Prostate gland (tissue), 2 donors: Measurements from ENCODE around the gene NRXN3. TPM values are rescaled to one million over a fixed set of nuclear protein-coding genes. Genes with fewer than 3 reads are reported as not detected.

ENCODE experiments used
- DNase-seq: peaks from one replicate; pipeline ENCODE4 v3.0.0-alpha.2; 2019; ENCODE audit warnings: low spot score
- H3K27ac ChIP-seq, 2 donors: fragments of 200-600 bp; sonication (generic); 2 replicates each; pipeline ENCODE4 v1.5.1; 2017 to 2019
- H3K27me3 ChIP-seq: fragments of 200-600 bp; sonication (generic); replicated peaks from 2 replicates; pipeline ENCODE4 v1.5.1; 2019; ENCODE audit not compliant: insufficient read depth
- H3K36me3 ChIP-seq, 2 donors: fragments of 200-600 bp; sonication (generic); 1 replicate in 1 of 2; 2 replicates in 1 of 2; pipeline versions ENCODE4 v1.5.1 to v1.8.1; 2017 to 2019
- H3K4me1 ChIP-seq: fragments of 200-600 bp; sonication (generic); replicated peaks from 2 replicates; pipeline ENCODE4 v1.5.1; 2019
- H3K4me3 ChIP-seq, 2 donors: fragments of 200-600 bp; sonication (generic); 2 replicates each; pipeline ENCODE4 v1.5.1; 2017 to 2019
- H3K9me3 ChIP-seq: fragments of 200-600 bp; sonication (generic); 2 replicates; pipeline ENCODE4 v1.5.1; 2017
- POLR2A ChIP-seq: fragments of 450-650 bp; IDR thresholded peaks from one replicate; pipeline ENCODE4 v1.6.1; 2016; ENCODE audit warnings: antibody characterized with exemption, mild to moderate bottlenecking
- POLR2AphosphoS5 ChIP-seq: sonication (generic); formaldehyde crosslinking; IDR thresholded peaks from one replicate; pipeline ENCODE4 v1.6.1; 2017; ENCODE audit warnings: antibody characterized with exemption
- WGBS: methylation state at CpG from one replicate; pipeline ENCODE4 v1.1.5; 2018; 5-methylcytosine and 5-hydroxymethylcytosine counted together
- intact Hi-C: fragments of 100-400 bp; cut with DNase I; formaldehyde crosslinking; loops from one replicate; pipeline ENCODE4 v1.14.2; 2022
- total RNA-seq, 2 donors: library from RNA; depleted of rRNA; stranded (reverse); fragments of >200 nt; gene quantifications; one replicate each; pipeline ENCODE4 v1.1.0, GENCODE V29; 2016
- TF ChIP-seq, protein P1 (sequence below), 4 experiments: fragments of 200-600 bp in 2 of 4; fragments of 450-650 bp in 2 of 4; sonication (generic) in 2 of 4; IDR thresholded peaks; 1 replicate in 3 of 4; 2 replicates in 1 of 4; pipeline ENCODE4 v1.5.1; 2016 to 2019; ENCODE audit warnings: antibody characterized with exemption in 4 of 4, mild to moderate bottlenecking in 2 of 4, moderate library complexity in 2 of 4

NRXN3 gene
- total RNA-seq, 2 donors from 2014 or later, result 6.6 to 8.2 TPM

DNA sequence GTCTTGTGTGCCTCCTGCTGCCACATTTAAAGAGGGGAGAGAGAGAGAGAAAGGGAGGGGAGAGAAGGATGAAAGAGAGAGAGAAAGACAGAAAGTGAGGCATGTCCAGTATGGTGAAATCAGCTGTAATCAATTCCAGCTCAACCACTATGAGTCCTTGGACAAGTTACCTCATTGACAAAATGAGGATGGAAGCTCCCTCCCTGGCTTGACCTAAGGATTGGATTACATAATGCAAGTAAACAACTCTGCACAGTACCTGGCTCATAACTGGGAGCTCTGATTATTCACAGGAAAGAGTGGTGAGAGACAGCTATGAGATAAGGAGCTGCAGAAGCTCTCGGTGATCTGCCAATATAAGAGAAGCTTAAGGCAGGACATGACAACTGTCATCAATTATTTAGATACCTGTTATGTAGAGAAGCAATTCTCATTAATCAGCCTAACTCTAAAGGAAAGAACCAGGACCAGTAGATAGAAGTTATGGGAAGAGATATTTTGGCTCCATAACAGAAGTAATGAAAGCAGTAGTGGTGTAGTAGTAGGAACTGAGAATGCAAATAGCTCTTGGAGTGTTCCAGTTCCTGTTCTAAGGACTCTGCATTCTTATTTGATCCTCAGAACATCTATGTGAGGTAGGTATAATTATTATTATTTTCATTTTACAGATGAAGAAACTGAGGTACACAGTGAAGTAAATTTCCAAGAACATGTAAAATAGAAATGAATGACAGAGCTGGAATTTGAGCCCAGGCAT lies 1249.6 kb downstream of the NRXN3 start:
- Histone ChIP-seq H3K4me1 (no peaks in the 10 kb centered on the region), H3K36me3 (no peaks in the 10 kb centered on the region), H3K9me3 (no peaks in the 10 kb centered on the region), H3K4me3 (no peak overlapping the region), H3K27ac (no peak overlapping the region), H3K27me3 (no peaks in the 10 kb centered on the region)
- WGBS, result 59% methylated on average over 1 of the region's 1 CpG
- TF ChIP-seq, protein P1, sequence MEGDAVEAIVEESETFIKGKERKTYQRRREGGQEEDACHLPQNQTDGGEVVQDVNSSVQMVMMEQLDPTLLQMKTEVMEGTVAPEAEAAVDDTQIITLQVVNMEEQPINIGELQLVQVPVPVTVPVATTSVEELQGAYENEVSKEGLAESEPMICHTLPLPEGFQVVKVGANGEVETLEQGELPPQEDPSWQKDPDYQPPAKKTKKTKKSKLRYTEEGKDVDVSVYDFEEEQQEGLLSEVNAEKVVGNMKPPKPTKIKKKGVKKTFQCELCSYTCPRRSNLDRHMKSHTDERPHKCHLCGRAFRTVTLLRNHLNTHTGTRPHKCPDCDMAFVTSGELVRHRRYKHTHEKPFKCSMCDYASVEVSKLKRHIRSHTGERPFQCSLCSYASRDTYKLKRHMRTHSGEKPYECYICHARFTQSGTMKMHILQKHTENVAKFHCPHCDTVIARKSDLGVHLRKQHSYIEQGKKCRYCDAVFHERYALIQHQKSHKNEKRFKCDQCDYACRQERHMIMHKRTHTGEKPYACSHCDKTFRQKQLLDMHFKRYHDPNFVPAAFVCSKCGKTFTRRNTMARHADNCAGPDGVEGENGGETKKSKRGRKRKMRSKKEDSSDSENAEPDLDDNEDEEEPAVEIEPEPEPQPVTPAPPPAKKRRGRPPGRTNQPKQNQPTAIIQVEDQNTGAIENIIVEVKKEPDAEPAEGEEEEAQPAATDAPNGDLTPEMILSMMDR (IDR thresholded peaks at IDR 0.05), result no peak
- TF ChIP-seq POLR2AphosphoS5 (no peak), POLR2A (no peak)
- no peak for DNase-seq
- intact Hi-C loops, result no loop called here

DNA sequence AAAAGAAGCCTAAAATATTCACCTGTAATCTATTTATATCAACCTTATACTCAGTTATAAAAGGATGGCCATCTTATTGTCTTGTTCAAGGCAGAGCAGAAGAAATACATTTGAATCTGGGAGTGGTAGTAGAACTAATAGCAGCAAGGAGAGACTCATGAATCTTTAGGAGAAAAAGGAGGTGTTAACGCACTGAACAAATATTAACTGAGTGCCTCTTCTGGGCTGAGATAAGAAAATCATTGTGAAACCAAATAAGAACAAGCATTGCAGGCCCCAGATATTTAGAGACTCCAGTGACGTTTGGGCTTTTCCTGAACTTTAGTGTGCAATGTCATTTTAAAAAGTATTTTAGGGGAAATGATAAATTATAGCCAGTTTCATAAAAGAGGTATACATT lies 1250.6 kb downstream of the NRXN3 start:
- WGBS, result 51% methylated on average over 2 of the region's 2 CpGs
- intact Hi-C loops, result no loop called here

DNA sequence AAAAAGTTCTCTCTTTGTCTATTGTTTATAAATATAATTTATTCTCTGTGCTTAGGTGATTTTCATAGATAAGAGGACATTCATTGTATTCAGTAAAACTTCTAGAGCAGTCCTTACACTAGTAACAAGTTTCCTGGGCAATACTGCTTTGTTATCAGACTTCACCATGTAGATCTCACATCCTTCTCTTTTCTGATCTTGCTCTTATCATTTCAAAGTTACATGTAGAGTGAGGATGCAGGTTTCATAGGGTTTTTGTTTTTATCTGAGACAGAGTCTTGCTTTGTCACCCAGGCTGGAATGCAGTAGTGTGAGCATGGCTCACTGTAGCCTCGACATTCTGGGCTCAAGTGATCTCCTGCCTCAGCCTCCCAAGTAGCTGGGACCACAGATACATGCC lies 1251.6 kb downstream of the NRXN3 start:
- TF ChIP-seq, protein P1 (IDR thresholded peaks at IDR 0.05), result no peak
- TF ChIP-seq POLR2A, result no peak
- no peak for TF ChIP-seq POLR2AphosphoS5
- no peaks in the 10 kb centered on the region for H3K9me3 ChIP-seq
- H3K27me3 ChIP-seq, result no peaks in the 10 kb centered on the region
- DNase-seq, result no peak
- no peak overlapping the region for H3K4me3 ChIP-seq
- no peaks in the 10 kb centered on the region for H3K4me1 ChIP-seq
- WGBS, result 86% methylated on average over 1 of the region's 1 CpG
- intact Hi-C loops, result no loop called here
- H3K36me3 ChIP-seq, result no peaks in the 10 kb centered on the region
- no peak overlapping the region for H3K27ac ChIP-seq

More for the DNA sequence above, 1250.6 kb downstream of the NRXN3 start:
- DNase-seq, result no peak
- Histone ChIP-seq H3K36me3 (no peaks in the 10 kb centered on the region), H3K9me3 (no peaks in the 10 kb centered on the region), H3K27ac (no peak overlapping the region), H3K4me3 (no peak overlapping the region), H3K4me1 (no peaks in the 10 kb centered on the region), H3K27me3 (no peaks in the 10 kb centered on the region)
- TF ChIP-seq POLR2A (no peak), POLR2AphosphoS5 (no peak)
- TF ChIP-seq, protein P1 (IDR thresholded peaks at IDR 0.05), result no peak

DNA sequence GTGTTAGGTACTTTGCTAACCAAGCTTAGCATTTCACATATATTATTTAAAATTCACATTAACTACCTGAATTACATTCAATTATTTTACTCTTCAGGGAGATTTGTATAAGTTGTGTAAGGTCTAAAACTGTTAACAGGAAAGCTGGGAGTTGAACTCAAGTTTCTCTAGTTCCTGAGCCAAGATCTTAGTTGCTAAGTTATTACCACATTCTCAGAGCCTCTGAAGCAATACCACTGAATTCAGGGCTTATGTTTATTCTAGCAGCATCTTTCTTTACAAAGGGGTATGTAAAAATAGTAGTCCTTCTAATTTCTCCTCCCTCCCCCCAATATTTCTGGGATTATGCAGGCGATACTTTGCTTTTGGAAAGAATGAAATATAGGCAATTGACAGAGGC lies 1254.3 kb downstream of the NRXN3 start:
- Histone ChIP-seq H3K9me3 (no peaks in the 10 kb centered on the region), H3K27ac (no peak overlapping the region), H3K4me1 (no peaks in the 10 kb centered on the region), H3K27me3 (no peaks in the 10 kb centered on the region), H3K4me3 (no peak overlapping the region), H3K36me3 (no peaks in the 10 kb centered on the region)
- 94% methylated on average over 1 of the region's 1 CpG for WGBS
- intact Hi-C loops, result loop anchor here (2.0 kb wide), 1 partner anchor 50 kb away; no protein-coding TSS in a partner anchor
- DNase-seq, result no peak
- TF ChIP-seq, protein P1 (IDR thresholded peaks at IDR 0.05), result no peak
- TF ChIP-seq POLR2AphosphoS5 (no peak), POLR2A (no peak)

DNA sequence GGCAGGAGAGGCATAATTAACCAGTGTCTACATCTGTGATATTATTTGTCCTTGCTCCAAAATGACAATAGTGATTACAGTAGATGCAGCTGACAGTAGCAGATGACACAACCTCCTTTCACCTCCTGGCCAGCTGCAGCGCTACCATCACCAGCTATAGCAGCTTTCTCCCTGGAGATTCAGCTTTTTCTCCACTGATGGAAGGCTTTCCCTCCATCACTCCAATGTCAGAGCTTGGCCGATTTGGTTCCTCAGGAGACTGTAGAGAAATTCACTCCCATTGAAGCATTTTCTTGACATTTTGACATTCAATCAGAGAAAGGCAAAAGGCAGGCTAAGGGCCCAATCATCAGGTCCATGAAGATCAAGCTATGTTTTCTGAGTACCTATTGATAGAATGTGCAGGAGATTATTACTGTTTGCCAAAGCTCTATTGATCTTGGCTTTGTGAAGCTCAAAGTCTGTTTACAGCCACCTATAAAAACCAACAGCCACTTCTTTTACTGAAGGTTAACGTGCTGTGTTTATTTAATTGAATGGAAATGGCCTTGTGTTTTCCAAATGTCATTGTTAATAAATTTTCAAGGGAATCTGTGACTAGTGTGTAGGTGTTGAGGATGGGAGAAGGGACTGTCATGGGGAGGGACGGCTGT lies 1256.1 kb downstream of the NRXN3 start:
- Histone ChIP-seq H3K27ac (no peak overlapping the region), H3K4me3 (no peak overlapping the region), H3K36me3 (no peaks in the 10 kb centered on the region), H3K9me3 (no peaks in the 10 kb centered on the region), H3K27me3 (no peaks in the 10 kb centered on the region), H3K4me1 (no peaks in the 10 kb centered on the region)
- intact Hi-C loops, result no loop called here
- DNase-seq, result no peak
- TF ChIP-seq POLR2AphosphoS5, result peak; percentile 58
- TF ChIP-seq, protein P1 (IDR thresholded peaks at IDR 0.05), result no peak
- TF ChIP-seq POLR2A, result no peak
- 43% methylated on average over 4 of the region's 4 CpGs for WGBS
